Activated CD8-positive, alpha-beta memory T cell treated with anti-CD3 and anti-CD28 coated beads, Interleukin-2, amount 50 U/mL, for 48 hours (primary cell): ENCODE results near the gene TBC1D9.

Source experiments
- DNase-seq: peaks from one replicate; pipeline ENCODE4 v3.0.0-alpha.2; 2020

TBC1D9 gene

DNA sequence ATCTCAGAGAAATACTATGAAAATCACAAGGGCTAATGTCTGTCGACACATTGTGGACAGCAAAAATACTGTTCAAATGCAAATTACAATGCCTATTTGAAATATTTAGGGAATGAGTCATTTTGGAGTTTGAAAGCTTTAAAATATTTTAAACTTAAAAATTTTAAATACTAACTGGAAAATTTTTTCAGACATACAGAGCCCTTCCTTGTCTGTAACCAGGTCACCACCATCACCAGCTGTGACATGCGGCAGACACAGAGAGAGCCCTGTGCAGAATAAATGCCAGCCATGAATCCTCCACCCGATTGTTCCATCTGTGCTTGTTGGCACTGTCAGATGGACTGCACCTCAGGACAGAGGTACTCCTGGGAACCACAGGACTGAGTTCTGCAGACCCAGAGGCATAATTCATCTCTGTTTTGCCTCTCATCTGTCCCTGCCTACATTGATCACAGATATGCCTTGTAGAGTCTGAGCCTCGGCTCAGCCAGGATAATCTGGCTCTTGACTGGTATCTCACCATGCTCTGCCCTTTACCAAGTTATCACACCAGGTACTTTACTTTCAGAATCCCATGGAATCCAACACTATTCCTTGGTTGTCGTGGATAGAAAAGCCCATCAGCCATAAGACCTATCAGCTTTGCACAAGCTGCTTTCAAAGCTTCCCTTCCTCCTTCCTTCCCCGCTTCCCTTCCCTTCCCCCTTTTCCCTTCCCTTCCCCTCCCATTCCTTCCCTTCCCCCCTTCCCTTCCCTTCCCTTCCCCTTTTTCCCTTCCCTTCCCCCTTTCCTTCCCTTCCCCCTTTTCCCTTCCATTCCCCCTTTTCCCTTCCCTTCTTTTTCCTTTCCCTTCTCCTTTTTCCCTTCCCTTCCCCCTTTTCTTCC lies 67.2 kb downstream of the TBC1D9 start:
- DNase-seq: no peak

DNA sequence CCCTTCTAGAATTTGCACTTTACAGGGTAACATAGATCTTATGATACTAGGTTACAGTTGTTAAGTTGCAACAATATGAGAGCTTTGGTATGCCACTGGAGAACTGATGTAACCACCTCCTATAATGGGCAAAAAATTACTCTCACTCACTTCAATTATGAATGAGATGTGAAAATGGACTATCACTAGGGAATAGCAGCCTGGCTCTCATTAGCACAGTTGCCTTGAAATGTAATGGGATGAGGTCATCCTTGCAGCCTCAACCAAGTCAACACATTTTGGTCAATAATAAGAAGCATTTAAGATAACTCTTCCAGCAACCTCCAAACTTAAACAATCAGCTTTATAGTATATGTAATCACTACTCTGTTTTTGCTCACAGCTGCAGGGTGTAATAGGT lies 69.4 kb downstream of the TBC1D9 start:
- no peak for DNase-seq

DNA sequence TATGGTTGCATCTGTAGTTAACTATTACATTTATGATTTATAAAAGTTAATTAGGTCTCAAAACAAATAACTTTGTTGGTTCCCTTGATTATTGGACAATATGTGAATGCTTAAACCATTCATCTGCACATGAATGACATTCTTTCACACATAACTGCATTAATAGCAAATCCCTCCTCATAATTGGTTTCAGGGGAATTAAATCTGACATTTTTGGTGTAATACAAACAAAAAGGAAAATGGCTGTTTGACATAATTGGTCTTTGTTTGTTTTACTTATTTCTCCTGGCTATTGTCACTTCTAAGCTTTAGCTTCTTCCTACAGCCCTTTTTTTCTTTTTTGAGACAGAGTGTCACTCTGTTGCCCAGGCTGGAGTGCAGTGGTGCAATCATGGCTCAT lies 71.9 kb downstream of the TBC1D9 start:
- no peak for DNase-seq

DNA sequence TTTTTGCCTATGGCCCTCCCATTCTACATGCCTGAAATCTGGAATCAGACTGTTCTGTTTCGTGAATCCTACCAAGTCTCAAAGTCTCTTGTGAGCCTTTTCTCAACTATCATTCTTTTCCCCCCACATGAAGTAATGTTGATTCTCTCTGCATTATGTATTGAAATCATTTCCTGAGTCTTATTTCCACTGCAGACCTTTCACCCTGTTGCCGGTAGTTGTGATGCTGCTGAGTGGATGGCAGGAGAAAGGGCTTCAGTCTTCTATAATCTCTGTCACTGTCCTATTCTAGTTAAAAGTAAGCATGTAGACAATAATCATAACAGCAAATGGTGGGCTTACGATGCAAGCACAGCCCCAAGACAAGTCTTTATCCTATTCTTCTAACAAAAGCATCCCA lies 75.0 kb downstream of the TBC1D9 start:
- DNase-seq: no peak

DNA sequence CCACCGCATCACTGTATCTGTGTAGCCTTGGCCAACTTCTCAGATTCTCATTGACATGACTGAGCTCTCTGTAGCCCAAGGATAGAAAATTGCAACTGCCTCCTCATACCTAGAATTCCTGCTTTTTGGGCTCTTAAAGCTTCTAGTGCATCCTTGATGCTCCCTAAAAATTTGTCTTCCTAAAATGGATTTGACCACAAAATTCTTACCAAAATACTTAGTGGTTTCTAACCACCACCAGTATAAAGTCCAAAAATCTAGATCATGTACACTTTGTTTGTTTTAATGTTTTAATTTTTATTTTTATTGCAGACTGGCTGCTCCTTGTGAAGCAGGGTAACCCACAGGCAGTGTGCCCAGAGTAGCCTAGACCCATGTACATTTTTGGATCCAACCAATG lies 75.5 kb downstream of the TBC1D9 start:
- no peak for DNase-seq

DNA sequence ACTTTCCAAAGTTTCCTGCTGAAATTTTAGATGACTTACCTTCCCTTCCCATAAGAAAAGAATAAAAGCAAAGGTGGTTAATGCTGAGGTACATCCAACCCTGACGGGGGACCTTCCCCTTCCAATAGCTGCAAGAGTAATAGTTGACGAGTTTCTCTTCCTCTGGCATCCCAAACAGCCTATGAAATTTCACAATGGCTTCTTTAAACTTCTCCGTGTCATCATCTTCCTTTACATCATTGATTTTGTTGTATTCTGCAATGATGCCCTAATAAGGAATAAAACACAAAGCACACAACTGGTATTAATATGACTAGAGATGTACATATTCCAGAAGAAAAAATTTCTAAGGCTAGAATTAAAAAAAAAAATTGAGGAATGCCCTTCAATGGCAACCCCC lies 76.6 kb downstream of the TBC1D9 start:
- no peak for DNase-seq

DNA sequence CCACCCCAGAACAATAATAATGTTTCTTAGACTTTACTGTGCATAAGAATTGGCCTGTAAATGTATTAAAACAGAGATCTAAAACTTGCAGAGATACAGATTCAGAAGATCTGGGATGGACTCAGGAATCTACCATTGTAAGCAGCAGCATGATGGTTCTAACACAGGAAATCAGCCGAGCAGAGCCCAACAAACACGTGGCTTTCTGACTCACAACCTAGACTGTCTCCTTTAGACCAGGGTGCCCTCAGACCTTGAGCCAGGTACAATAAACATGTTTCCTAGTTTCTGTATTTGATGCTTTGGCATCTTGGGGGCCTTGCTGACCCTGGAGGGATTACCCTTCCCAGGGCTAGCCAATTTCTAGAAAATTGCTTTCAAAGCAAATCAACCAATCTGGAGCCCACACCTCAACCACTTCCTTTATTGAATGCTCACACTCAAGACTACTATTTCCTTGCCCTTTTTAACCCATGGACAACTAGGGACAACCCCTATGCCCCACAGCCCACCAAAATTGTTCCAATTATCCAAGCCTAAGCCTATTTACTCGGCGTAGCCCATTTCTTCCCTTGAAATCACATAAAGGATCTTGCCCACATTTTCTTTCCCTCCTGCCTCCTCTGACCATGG lies 80.5 kb downstream of the TBC1D9 start:
- DNase-seq: no peak

DNA sequence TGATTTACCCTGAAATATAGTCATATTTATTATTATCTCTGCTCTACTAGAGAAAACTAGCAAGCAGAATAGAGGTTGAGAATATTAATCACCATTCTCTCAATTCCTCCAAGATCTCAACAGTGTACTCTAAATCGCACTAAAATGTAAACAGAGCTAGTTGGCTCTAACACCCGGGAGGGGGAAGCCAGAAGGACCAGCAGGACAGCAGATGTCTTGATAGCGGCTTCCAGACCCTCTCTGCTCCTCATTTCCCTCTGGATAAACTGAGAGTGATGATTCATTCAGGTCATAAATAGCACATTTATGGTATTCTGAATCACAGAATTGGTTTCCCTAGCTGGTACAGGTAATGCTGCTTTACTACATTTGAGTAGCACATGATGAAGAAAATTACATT lies 82.5 kb downstream of the TBC1D9 start:
- no peak for DNase-seq

DNA sequence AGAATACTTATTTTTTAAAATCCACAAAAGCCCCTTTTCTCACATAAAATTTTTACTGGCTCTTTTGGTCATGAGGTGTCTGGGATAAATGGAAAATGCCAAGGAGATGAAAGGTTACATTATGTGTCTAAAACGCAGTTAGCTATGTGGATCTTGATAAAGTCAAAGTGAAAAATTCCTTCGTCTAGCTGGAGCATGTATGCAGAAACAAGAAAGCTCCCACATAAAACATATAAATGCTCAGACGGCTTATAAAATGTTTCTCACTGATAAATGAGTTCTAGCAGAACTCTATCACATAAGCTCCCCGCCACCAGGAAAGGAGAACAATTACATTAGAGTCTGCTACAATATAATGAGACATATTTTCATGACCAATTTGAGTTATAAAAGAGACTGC lies 83.8 kb downstream of the TBC1D9 start:
- DNase-seq: no peak

DNA sequence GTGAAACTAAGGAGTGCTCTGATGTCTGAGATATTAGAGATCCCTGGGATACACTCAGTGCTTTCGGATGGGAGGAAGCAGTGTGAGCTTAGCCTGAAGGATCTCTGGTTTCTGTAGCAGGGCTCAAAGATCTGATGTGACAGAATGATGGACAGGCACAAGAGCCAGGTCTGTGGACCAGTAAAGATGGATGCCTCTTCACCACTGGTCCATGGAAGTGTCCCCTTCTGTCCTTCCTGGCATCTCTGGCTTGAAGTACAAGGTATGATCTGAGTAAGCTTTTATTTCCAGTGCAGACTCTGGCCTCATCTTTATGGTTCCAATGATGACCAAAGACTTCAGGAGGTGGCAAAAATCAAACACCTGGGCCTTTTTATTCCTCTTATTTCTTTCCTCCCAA lies 88.1 kb downstream of the TBC1D9 start:
- no peak for DNase-seq

DNA sequence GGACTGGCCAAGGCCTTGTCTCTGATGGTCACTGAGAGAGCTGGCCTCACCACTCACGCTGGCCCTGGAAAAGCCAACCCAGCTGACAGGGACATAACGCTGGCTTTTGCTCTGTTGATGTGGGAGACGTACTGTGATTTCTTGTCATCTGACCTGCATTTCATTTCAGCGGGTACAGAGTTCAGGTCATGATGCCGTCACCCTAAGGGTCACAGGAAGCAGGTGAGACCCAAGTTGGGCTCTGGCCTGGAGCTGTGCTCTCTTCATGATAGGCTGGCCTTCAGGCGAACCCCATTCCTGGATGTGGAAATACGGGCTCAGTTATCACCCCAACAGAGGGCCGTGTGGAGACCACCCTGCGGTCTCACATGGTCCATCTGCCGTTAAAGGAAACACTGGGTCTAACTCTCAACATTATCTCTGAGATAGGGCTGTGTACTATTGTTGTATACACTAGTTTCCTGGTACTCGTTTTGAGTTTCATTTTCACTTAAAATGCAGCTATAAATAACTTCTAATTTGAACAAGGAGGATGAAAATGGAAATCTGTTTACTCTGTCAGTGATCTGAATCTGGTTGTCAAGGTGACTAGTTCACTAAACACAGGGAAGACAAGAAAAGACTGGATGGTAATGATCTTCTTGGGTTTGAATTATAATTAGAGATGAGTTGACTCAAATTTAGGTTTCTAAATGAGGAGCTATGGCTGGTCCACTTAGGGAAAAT lies 89.1 kb downstream of the TBC1D9 start:
- DNase-seq: no peak

DNA sequence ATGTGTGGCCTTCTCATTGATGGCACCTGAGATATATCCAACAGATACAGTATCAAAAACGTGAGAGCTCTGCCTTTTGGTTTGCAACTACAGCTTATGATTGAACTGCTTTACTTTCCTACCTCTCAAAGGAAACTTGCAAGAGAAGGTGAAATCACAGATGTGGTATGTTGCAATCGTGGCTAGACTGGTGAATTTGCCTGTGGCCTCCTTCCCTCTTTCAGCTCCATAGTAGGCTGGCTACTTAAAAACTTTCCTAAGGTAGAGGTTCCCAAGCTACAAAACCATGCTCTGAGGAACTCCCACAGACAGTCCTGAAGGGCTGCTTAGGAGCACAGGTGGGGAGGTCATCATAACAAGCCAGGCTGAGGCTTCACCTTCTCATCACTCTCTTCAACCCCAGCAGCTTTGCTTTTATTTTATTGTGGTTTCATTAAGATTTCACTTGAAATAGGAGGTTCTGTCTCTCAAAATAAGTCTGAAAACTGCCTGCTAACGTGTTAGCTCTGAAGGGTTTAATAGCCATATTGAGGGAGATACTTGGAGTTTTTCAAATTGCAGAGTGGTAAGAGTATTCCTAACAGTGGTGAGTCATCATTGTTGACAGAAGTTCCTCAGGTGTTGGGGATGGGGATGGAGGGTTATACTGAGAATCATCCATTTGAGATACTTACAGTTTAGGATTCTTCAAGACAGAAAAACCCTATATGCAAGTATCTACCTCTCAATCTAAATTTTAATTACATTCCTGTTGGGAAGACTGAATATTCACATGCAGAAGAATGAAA lies 93.9 kb downstream of the TBC1D9 start:
- no peak for DNase-seq

DNA sequence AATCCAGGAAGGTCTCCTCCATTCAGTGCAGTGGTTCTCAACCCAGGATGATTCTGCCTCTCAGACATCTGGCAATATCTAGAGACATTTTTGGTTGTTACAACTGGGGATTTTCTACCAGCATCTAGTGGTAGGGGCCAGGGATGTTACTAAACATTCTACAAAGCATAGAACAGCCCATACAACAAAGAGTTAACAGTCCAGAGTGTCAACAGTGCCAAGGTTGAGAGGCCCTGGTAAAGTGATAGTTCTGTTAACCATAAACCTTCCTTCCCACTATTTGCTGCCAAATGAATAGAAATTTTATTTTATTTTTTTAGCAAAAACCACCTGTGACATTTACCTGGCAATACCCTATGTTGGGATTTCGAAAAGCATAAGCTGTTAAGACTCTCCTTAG lies 94.6 kb downstream of the TBC1D9 start:
- DNase-seq: no peak

DNA sequence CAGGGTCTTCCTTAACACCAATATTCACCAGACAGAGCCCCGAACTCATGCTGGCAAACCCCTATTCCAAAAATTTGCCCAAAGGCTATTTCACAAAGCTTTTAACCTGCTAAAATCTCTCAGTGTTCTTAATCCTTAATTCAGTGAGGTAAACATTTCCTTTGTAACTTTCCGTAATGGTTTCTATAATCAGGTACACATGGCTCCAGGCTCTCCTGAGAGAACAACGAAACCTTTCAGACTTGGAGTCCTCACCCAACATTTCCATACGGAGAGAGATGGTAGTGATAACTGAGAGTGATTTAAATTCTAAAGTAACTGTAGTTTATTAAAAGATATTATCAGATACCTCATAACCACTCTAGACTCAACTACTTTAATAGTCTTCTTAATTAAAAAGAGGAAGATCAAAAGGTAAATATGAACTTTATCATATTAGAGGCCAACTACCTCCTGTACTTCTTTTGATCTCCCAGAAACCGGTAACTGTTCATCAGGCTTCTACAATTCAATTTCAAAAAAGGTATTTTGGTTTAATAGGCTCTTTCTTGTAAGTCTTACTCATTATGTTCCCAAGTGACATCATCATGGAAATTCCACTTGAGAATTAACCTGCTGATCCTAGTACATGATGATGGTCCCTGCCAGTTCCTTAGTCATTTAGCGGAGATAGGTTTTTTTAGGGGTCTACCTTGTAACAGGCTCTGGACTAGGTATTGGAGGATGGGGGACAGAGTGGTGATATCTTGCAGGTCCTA lies 96.1 kb downstream of the TBC1D9 start:
- DNase-seq: no peak

DNA sequence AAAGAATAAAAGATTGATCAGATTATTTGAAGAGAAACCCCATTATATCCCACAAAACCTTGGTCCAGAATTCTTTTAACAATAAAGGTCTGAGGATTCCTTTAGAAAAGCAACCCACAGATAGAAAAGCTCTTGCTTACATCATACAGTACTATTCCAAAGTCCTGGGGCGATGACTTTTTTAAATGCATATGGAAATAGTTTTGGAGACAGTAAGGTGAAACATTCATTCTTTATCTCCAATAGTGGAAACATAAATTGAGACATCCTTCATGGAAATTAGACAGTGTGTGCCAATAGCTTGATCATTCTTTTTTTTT lies 101.7 kb downstream of the TBC1D9 start:
- DNase-seq: no peak

DNA sequence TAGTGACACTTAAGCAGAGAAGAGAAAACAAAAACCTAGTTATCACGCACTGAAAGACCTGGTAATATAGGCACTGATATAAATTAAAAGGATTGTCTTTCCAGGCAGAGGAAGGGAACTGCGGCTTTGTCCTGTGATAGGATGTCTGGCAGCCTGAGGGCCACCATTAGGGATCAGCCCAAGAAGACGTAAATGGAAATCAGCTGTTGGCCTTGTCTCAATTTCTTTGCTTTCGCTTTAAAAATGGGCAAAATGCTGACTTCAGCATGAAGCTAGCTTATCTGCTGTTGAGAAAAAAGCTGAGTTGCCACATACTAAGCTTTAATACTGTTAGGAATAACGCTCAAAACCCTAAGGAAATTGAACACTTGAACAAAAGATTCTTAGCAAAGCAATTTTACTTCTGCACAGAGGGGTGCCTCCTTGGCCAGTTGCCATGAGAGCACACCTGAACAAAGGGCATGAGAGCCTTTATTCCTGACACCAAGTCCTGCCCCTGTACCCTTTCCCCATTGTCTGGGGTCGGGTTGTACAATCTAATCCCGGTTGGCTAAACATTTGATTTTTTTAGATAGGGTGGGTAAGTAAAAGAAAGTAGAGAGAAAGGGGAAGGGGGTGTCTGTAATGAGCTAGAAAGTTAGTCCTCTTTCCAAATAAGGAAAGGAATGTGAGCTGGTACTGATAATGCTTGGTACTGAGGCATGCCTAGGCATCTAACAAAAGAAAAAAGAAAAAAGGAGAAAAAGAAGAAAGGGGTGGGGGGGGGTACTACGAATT lies 102.3 kb downstream of the TBC1D9 start:
- no peak for DNase-seq

DNA sequence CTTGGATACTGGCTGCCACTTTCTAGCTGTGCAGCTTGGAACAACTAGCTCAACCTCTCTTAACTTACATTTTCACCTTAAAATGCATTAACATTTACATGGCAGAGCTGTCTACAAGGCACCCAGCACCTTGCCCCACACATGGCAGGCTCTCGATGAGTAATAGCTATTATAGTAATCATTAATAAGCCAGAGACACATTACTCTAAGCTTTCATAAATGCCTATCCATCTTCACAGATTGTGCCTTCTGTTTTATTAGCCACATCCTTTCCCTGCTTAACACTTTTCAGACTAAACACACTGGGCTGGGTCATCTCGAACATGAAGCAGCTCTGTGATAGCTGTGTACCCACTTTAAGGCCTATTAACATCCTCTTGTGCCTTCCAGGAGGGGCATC lies 103.6 kb downstream of the TBC1D9 start:
- DNase-seq: no peak

DNA sequence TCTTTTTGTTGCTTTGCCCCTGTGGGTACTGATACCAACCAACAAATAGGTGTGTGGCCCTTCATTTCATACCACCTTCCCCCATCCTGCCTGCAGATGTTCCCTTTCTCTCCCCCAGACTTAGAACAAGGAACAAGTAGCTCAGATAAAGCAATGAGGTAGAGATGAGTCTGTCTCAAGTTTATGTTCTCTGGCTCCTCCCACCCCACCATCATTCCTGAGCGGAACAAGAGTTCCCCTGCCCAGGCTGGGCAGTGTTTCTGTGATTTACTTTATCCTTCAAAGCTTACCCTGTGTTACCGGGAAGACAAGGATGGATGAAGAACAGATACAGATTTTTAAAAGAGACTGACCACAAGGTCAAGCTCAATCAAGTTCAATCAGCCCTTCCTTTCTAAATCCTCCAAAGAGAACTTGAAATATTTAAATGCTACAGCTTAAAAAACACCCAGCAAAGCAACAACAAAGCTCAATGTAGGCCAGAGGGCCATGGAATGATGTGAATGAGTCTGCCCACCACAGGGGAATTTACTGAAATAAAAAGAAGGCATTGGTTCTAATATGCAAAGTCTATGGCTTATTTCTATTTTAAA lies 107.4 kb downstream of the TBC1D9 start:
- DNase-seq: no peak

DNA sequence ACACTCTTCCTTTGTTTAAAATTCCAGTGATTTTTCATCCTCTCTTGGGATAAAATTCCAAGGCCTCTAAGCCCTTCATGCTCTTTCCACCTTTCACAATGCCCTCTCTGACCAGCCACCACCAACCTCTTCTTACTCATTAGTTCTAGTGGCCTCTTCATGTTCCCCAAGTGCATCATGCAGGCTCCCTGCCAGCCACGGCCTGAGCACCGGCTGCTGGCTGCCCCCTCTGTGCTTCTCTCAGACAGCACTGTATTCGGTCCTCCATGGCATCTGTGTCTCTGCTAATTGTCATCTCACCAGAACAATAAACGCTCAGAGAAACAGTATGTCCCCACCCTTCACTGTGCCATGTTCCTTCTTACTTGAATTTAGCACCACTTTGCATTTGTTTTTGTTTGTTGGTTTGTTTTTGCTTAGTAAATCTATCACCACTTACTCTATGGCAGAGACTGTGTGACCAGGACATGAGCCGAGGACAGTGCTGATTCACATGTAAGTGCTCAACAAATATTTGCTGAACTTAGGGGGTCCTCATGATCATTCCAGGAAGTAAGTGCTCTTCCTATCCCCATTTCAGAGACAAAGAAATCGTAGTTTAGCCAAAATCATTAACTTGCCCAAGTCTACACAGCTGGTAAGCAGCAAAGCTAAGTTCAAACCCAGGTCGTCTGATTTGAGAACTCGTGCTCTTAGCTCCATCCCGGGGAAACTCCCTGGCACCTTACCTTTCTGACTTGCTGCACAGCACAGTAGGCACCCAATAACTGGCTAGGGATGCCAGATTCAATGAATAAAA lies 110.4 kb downstream of the TBC1D9 start:
- DNase-seq: no peak

DNA sequence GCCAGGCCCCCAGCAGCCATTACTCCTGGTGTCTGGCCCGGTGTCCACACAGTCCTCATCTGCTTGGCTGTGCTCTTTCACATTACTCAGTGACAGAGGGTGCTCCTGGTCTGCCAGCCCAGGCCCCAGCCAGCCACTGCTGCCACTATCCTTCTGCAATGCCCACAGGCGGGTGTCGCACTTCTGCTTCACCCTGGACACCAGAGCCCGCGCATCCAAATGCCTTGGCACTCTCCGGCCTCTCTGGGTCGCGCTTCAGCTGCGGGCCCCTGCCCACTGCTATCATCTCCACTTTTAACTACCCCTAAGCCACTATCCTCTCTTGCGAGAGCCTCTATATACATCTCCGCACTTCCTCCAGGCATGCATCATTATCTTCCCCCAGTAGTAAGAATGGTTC lies 111.0 kb downstream of the TBC1D9 start:
- DNase-seq: no peak
